ENCODE measurements around the gene SLC25A44.
"Not testable (repeated sequence)": the region's sequence is repeated elsewhere in the genome, so short reads cannot be mapped to it uniquely, and the experiment has no call there.

The SLC25A44 gene

DNA sequence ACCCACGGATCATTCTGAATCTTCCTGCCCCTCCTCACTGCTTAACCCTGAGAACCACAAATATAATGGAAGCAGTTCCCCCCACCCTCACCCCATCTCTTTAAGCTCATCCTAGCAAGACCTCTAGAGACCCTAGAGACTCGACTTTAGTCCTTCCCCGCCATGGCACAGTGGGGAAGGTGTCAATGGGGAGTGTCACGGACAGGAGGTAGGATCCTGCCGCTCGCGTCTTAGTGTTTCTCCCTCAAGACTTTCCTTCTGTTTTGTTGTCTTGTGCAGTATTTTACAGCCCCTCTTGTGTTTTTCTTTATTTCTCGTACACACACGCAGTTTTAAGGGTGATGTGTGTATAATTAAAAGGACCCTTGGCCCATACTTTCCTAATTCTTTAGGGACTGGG lies 18.2 kb downstream of the SLC25A44 start:
- DNase-seq: no peak

DNA sequence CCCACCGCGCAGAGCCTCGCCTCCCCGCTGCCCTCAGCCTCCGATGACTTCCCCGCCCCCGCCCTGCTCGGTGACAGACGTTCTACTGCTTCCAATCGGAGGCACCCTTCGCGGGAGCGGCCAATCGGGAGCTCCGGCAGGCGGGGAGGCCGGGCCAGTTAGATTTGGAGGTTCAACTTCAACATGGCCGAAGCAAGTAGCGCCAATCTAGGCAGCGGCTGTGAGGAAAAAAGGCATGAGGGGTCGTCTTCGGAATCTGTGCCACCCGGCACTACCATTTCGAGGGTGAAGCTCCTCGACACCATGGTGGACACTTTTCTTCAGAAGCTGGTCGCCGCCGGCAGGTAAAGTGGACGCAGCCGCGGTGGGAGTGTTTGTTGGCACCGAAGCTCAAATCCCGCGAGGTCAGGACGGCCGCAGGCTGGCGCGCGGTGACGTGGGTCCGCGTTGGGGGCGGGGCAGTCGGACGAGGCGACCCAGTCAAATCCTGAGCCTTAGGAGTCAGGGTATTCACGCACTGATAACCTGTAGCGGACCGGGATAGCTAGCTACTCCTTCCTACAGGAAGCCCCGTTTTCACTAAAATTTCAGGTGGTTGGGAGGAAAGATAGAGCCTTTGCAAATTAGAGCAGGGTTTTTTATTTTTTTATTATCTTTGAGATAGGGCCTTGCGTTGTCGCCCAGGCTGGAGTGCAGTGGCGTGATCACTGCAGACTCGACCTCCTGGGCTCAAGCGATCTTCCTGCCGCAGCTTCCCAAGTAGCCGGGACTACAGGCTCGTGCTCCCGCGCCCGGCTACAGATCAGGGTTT lies 19.1 kb downstream of the SLC25A44 start, which contains the start of gene PMF1:
PMF1 (plus strand) TSS at position 175 of the 811 bp plus-strand sequence; CDS start at position 184, 9 bp downstream.
- peak; percentile 98 for DNase-seq

DNA sequence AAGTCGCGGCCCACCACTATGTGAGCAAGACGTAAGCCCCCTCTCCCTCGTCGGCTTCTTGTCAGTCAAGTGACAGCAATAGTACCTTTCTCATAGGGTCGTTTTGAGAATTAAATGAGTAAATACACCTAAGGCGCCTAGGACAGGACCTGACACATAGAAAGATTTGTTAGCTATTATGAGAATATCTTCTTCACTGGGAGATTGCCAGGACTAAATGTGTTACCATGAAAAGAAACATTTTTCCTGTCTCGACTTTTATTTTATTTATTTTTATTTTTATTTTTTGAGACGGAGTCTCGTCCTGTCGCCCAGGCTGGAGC lies 19.7 kb downstream of the SLC25A44 start:
- DNase-seq: no peak

DNA sequence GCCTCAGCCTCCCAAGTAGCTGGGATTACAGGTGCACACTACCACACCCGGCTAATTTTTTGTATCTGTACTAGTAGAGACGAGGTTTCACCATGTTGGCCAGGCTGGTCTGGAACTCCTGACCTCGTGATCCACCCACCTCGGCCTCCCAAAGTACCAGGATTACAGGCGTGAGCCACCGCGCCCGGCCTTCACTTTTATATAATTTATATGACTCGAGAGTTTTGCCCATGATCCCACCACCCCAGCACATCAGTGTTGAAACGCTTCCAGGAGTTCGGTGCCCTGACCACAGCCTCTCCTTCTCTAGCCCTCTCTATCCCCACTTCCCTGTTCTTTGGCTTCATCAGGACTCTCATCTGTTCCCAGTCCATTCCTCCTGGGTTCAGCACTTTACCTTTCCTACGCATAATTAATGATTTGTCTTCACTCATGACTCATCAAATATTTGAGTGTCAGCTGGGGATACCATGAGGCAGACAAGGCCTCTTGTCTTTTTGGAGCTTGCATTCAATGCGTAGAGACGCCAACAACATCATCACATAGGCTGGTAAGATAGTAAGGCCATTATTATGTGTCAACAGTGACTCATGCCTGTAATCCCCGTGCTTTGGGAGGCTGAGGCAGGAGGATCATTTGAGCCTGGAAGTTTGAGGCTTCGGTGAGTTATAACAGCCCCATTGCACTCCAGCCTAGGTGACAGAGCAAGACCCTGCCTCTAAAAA lies 20.3 kb downstream of the SLC25A44 start:
- DNase-seq: no peak

DNA sequence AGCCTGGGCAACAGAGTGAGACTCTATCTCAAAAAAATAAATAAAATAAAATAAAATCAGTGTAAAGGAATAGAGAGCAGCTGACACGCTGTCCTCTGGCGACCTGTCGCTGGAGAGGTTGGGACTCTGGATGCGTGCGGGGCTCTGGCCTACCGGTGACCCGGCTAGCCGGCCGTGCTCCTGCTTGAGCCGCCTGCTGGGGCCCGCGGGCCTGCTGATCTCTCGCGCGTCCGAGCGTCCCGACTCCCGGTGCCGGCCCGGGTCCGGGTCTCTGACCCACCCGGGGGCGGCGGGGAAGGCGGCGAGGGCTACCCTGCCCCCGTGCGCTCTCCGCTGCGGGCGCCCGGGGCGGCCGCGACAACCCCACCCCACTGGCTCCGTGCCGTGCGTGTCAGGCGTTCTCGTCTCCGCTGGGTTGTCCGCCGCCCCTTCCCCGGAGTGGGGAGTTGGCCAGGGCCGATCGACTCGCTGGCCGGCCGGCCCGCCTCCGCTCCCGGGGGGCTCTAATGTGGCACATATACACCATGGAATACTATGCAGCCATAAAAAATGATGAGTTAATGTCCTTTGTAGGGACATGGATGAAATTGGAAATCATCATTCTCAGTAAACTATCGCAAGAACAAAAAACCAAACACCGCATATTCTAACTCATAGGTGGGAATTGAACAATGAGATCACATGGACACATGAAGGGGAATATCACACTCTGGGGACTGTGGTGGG lies 22.6 kb downstream of the SLC25A44 start:
- DNase-seq: not testable (repeated sequence)

DNA sequence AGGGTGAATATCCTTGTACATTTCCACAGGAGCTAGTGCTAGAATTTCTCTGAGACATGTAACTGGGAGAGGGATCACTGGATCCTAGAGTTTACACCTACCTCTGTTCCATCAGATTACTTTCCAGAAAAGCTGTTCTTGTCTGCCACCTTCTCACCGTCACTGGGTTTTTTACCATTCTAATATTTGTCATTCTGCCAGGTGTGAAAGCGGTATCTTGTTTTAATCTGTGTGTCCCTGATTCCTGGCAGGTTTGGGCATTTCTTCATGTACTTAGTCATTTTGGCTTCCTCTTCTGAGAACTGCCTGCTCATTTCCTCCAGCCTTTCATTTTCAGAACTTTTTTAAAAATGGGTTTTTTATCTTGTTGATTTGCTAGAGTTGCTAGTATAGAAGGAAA lies 24.0 kb downstream of the SLC25A44 start:
- no peak for DNase-seq

DNA sequence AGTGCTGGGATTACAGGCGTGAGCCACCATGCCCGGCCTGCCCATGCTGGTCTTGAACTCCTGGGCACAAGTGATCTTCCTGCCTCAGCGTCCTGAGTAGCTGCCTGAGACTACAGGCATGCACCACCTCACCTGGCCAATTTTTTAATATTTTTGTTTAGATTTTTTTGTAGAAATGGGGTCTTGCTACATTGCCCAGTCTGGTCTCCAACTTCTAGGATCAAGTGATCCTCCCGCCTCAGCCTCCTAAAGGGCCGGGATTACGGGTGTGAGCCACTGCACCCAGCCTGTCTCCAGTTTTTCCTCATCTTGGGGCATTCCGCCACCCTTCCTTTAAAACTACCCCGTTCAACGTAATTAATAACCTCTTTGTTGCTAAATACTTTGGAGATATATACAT lies 26.3 kb downstream of the SLC25A44 start:
- DNase-seq: no peak

DNA sequence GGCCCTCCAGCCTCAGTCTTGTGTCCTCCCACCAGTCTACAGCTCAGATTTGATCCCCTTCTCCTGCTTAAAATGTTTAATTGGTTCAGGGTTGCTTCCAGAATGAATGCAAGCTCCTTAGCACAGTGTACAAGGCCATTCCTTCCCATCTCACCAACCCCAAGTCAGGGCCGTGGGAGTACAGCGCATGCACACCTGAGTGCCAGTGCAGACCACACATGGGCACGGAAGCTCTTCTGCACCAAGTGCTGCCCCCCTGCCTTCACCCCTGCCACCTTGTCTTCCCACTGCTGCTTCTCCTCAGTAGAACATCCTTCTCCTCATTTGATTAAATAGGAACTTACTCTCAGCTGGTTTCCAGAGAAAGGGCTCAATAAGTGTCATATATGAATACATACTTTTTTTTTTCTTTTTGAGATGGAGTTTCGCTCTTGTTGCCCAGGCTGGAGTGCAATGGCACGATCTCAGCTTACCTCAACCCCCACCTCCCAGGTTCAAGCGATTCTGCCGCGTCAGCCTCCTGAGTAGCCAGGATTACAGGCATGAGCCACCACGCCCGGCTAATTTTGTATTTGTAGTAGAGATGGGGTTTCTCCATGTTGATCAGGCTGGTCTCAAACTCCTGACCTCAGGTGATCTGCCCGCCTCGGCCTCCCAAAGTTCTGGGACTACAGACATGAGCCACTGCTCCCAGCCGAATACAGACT lies 28.2 kb downstream of the SLC25A44 start:
- DNase-seq: no peak

DNA sequence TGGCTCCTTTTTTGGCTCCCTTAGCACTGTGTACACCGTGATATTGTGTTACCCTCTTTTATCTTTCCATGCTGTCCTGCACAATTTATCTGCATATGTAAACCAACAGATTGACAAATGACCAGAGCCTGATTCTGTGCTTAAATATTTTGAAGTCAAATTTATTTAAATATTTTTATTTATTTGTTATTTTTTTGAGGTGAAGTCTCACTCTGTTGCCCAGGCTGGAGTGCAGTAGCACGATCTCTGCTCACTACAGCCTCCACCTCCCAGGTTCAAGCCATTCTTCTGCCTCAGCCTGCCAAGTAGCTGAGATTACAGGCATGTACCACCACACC lies 31.7 kb downstream of the SLC25A44 start:
- no peak for DNase-seq

DNA sequence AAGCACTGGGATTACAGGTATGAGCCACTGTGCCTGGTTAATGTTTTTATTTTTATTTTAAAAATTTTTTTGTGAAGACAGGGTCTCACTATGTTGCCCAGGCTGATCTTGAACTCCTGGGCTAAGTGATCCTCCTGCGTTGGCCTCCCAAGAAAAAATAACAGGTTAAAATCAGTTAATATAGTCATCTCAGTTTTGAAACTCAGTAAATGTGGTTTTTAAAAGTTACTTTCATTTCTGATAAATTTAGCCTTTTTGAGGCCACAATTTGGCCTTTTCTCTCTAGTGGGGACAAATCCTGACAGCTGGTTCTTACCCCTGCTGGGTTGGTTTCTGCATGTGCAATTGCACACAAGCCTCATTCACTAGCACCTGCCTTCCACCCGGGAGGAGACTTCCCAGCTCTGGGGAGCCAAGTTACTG lies 32.2 kb downstream of the SLC25A44 start:
- DNase-seq: no peak

DNA sequence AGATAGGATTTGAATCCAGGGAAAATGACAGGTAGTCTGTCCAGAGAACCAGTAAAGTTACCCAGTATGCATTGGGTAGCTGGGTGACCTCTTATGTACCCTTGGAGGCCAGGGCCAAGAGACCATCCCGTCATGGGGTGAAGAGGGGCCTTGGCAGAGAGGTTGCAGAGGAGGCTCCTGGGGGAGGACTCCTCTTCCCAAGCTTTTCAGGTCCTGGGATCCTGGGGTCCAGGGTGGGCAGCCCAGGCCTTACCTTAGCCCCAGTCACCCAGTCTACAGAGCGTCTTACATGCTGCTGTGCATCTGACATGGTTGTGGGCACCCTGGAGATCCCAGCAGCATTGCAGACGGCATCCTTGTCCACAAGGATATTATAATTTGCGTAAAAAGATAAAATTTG lies 32.9 kb downstream of the SLC25A44 start:
- DNase-seq: no peak

DNA sequence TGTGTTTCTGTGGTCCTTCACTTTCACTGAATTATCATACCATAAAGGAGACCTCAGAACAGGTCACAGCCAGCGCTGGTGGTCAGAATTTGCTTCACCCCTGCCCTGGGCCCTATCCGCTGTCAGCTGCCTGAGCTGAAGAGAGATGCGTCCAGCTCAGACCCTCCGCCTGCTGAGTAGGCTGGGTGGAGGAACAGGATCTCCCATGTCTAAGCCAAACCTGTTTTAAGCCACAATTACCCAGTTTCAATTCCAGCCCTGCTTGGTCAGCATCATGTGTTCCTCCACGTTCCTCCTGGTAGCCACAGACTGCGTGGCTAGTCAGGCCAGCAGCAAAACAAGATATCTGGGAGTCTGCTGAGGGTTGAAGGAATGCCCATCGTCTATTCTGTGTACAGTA lies 34.6 kb downstream of the SLC25A44 start:
- no peak for DNase-seq

DNA sequence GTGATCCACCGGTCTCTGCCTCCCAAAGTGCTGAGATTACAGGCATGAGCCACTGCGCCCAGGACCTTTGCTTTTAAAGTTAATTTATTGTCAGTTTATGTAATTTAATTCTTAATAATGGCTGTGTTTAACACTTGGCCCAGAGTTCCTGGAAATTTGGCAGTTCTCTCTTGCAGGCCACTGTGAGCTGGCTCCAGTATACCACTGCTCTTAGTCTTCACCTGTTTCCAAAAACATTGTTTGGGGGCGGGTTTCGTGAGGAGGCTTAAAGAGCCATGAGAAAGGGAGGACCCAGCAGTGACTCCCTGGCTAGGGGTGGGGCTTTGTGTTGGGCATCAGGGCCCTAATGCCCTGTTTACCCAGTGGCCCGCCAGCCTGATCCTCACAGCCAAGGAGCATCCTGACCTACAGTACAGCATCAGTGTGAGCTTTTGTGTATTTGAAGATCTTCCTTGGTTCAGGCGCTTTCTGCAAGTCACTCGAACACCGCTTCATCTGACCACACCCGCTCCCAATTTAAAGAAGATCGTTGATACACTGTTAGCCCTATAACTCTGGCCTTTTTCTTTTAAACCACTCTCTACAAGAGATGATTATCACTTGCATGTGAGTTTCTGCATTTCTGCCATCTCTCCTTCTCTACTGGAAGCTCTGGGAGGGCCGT lies 36.0 kb downstream of the SLC25A44 start:
- DNase-seq: no peak

DNA sequence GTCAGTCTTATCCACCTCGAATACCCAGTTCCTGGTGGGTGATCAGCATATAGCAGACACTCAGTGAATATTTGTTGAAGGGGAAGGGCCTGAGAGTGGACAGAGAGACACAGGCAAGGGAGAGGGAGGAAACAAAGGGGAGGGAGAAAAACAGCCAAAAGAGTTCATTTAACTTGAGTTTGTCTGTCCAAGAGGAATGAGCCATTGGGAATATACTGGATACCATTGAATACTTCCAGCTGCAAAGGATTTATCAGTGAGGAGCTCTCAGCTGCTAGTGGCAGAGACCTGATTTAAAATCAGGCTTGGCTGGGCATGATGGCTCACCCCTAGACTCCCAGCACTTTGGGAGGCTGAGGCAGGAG lies 36.6 kb downstream of the SLC25A44 start:
- DNase-seq: no peak

DNA sequence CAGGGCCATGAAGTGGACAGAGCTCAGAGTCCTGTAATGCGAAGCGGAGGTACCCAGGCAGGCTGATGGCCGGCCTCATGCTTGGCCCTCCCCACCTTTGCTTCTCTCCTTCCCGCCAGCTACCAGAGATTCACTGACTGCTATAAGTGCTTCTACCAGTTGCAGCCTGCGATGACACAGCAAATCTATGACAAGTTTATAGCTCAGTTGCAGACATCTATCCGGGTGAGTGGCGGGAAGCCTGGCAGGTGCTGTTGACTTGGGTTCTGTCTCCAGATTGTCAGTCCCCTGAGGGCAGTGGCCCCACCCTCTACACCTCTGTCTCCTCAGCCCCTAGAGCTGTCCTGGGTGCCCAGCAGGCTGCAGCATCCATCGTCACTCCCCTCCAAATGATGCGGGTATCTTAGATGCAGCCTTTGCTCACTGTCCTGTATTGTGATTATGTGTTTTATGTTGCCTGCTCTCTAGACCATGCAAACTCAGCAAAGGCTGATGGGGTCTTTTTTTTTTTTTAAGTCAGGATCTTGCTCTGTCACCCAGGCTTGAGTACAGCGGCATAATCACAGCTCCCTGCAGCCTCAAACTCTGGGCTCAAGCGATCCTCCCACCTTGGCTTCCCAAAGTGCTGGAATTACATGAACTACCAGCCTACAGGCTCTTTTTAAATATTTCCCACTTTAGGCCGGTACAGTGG lies 38.4 kb downstream of the SLC25A44 start:
- no peak for DNase-seq

DNA sequence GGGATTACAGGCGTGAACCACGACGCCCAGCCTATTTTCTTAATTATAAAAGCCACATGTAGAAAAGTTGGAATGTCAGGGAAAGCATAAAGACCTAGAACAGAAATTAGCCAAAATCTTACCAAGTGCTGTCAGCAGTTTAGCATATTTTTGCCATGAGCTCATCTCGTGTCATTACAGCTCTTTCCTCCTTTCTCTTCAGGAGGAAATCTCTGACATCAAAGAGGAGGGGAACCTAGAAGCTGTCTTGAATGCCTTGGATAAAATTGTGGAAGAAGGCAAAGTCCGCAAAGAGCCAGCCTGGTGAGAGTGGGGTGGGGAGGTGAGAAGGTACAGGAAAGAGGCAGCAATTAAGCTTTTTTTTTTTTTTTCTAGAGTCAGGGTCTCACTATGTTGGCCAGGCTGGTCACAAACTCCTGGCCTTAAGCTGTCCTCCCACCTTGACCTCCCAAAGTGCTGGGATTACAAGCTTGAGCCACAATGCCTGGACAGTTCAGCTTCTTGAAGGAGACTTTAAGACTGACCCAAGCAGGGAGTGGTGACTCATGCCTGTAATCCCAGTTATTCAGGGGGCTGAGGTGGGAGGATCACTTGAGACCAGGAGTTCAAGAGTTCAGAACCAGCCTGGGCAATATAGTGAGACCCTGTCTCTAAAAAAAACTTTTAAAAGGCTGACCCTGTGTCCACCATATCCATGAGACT lies 39.7 kb downstream of the SLC25A44 start:
- DNase-seq: no peak

DNA sequence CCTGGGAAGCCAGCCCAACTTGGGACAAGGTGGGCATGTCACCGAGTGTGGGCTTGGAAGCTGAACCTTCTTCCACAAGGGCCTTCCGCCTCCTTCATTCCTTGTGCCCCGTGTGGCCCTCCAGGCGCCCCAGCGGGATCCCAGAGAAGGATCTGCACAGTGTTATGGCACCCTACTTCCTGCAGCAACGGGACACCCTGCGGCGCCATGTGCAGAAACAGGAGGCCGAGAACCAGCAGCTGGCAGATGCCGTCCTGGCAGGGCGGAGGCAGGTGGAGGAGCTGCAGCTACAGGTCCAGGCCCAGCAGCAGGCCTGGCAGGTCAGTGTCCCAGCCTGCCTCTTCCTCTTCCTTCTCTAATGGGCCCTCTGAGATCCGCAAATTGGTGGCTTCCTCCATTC lies 42.3 kb downstream of the SLC25A44 start:
- DNase-seq: no peak

DNA sequence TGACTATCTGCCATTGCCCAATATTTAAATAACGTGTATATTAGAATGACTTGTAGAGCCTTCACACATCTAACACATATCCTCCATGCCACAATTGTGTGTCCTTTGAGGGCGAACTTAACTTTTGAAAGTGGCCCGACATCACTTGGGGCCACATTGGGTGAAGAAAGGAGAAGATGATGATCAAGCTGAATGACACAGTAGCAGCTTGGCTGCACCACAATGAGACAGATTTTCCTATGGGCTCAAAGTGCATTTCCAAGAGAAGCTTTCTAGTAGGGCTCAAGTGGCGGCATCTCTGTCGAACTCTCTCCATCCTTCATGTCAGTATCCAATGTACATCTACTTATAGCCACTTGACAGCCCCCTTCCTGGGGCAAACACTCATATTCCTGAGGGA lies 44.3 kb downstream of the SLC25A44 start:
- no peak for DNase-seq

DNA sequence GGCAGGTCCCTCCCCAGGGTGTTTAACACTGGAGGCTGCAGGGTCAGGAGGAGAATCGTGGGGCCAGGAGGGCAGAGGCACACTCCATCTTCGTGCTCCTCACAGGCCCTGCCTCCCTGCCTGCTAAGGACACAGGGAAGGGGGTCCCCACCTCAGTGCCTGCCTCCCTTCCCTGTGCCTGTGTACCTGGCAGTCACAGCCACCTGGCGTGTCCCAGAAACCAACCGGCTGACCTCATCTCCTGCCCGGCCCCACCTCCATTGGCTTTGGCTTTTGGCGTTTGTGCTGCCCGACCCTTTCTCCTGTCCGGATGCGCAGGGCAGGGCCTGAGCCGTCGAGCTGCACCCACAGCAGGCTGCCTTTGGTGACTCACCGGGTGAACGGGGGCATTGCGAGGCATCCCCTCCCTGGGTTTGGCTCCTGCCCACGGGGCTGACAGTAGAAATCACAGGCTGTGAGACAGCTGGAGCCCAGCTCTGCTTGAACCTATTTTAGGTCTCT lies 47.5 kb downstream of the SLC25A44 start:
- DNase-seq: peak; percentile 65

DNA sequence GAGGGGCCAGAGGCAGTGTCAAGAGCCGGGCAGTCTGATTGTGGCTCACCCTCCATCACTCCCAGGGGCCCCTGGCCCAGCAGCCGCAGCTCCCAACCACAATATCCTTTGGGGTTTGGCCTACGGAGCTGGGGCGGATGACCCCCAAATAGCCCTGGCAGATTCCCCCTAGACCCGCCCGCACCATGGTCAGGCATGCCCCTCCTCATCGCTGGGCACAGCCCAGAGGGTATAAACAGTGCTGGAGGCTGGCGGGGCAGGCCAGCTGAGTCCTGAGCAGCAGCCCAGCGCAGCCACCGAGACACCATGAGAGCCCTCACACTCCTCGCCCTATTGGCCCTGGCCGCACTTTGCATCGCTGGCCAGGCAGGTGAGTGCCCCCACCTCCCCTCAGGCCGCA lies 48.0 kb downstream of the SLC25A44 start, which contains the start of gene BGLAP:
BGLAP (plus strand) TSS at position 259 of the 400 bp plus-strand sequence; CDS start at position 307, 48 bp downstream.
- no peak for DNase-seq

DNA sequence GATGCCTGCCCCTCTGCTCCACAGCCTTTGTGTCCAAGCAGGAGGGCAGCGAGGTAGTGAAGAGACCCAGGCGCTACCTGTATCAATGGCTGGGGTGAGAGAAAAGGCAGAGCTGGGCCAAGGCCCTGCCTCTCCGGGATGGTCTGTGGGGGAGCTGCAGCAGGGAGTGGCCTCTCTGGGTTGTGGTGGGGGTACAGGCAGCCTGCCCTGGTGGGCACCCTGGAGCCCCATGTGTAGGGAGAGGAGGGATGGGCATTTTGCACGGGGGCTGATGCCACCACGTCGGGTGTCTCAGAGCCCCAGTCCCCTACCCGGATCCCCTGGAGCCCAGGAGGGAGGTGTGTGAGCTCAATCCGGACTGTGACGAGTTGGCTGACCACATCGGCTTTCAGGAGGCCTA lies 48.8 kb downstream of the SLC25A44 start:
- no peak for DNase-seq
